ENCODE results near the gene KCNQ1. TPM values are rescaled to one million over a fixed set of nuclear protein-coding genes. Genes with fewer than 3 reads are reported as not detected.

Gene KCNQ1
- total and polyA plus RNA-seq, 2 experiments from 2014 or later: 0.45 to 0.87 TPM

- Histone ChIP-seq H3K27ac (ENCODE audit: low read depth) (no peak overlapping the region), H3K9me2 (ENCODE audit: insufficient read depth) (no peaks in the 10 kb centered on the region), H2AFZ (no peak overlapping the region), H3K79me2 (replicated peaks; ENCODE audit: insufficient read depth) (no peaks in the 10 kb centered on the region), H3K36me3 (ENCODE audit: insufficient read depth) (no peaks in the 10 kb centered on the region), H3K27me3 (ENCODE audit: insufficient read depth) (peaks cover 6% of the 10 kb centered on the region; the same call in 1 of the 2 replicates), H3F3A (replicated peaks; ENCODE audit: low read depth) (no peaks in the 10 kb centered on the region), H4K20me1 (replicated peaks; ENCODE audit: insufficient read depth) (no peaks in the 10 kb centered on the region), H3K4me3 (no peak overlapping the region), H3K4me1 (ENCODE audit: insufficient read depth) (no peaks in the 10 kb centered on the region), H3K4me2 (no peak overlapping the region)
- TF ChIP-seq CREB1 (CRISPR knock-in tag; IDR thresholded peaks at IDR 0.05; ENCODE audit: low read depth): no peak
- TF ChIP-seq EZH2phosphoT487 (IDR thresholded peaks at IDR 0.05; ENCODE audit: unreplicated experiment): no peak
- TF ChIP-seq ETS1 (IDR thresholded peaks at IDR 0.05): no peak
- no peak for TF ChIP-seq CTCF (conservative IDR thresholded peaks at IDR 0.05; ENCODE audit: low read depth in 2 of 2)
- TF ChIP-seq POLR2AphosphoS5 (IDR thresholded peaks at IDR 0.05; ENCODE audit: low read depth): no peak
- TF ChIP-seq EZH2 (IDR thresholded peaks at IDR 0.05; ENCODE audit: low read depth, unreplicated experiment): no peak
- TF ChIP-seq JUNB (IDR thresholded peaks at IDR 0.05; ENCODE audit: unreplicated experiment): no peak
- no peak for TF ChIP-seq NANOG (IDR thresholded peaks at IDR 0.05; ENCODE audit: borderline replicate concordance)
- no peak for TF ChIP-seq ZNF331 (CRISPR knock-in tag; IDR thresholded peaks at IDR 0.05; ENCODE audit: low read depth)
- peaks cover 27% of the 10 kb centered on the region for H3K27me3 Mint-ChIP-seq (ENCODE audit: insufficient read depth, low read depth, poor library complexity)
- no peak for ATAC-seq
- DNase-seq (ENCODE audit: low spot score): no peak
- H3K27ac Mint-ChIP-seq: no peak overlapping the region
- no peaks in the 10 kb centered on the region for H3K9me3 Mint-ChIP-seq
- H3K4me3 Mint-ChIP-seq: no peak overlapping the region
- H3K36me3 Mint-ChIP-seq (ENCODE audit: low read depth): no peaks in the 10 kb centered on the region
- peaks cover 8% of the 10 kb centered on the region; the same call in 2 of the 3 replicates for H3K4me1 Mint-ChIP-seq
These were observed 409.3 kb downstream of the KCNQ1 start for GRCh38 chr11:2853997-2854560.

- Histone ChIP-seq H3K27ac (ENCODE audit: low read depth) (no peak overlapping the region), H3K9me2 (ENCODE audit: insufficient read depth) (no peaks in the 10 kb centered on the region), H3K4me3 (no peak overlapping the region), H3K27me3 (ENCODE audit: insufficient read depth) (peaks cover 6% of the 10 kb centered on the region; the same call in 1 of the 2 replicates), H3K4me1 (ENCODE audit: insufficient read depth) (no peaks in the 10 kb centered on the region), H3K79me2 (replicated peaks; ENCODE audit: insufficient read depth) (no peaks in the 10 kb centered on the region), H2AFZ (no peak overlapping the region), H3K36me3 (ENCODE audit: insufficient read depth) (no peaks in the 10 kb centered on the region), H4K20me1 (replicated peaks; ENCODE audit: insufficient read depth) (no peaks in the 10 kb centered on the region), H3F3A (replicated peaks; ENCODE audit: low read depth) (no peaks in the 10 kb centered on the region), H3K4me2 (no peak overlapping the region)
- no peak for ATAC-seq
- no peaks in the 10 kb centered on the region for H3K9me3 Mint-ChIP-seq
- no peaks in the 10 kb centered on the region for H3K36me3 Mint-ChIP-seq (ENCODE audit: low read depth)
- H3K4me3 Mint-ChIP-seq: no peak overlapping the region
- peaks cover 8% of the 10 kb centered on the region; the same call in 2 of the 3 replicates for H3K4me1 Mint-ChIP-seq
- no peak overlapping the region for H3K27ac Mint-ChIP-seq
- no peak for DNase-seq (ENCODE audit: low spot score)
- peaks cover 31% of the 10 kb centered on the region for H3K27me3 Mint-ChIP-seq (ENCODE audit: insufficient read depth, low read depth, poor library complexity)
- TF ChIP-seq REST (IDR thresholded peaks at IDR 0.05; ENCODE audit: unreplicated experiment): no peak
- no peak for TF ChIP-seq NANOG (IDR thresholded peaks at IDR 0.05; ENCODE audit: borderline replicate concordance)
- TF ChIP-seq POLR2AphosphoS5 (IDR thresholded peaks at IDR 0.05; ENCODE audit: low read depth): no peak
- no peak for TF ChIP-seq ETS1 (IDR thresholded peaks at IDR 0.05)
These were observed 410.4 kb downstream of the KCNQ1 start for GRCh38 chr11:2855162-2855561.

Measured in GM23338 (cell line).